IPS-15b (cell line): Measurements from ENCODE around the gene HOXD8.

ENCODE experiments used
- H3K27me3 ChIP-seq: one replicate; pipeline ENCODE4 v1.6.1; 2013; ENCODE audit warnings: low read length; ENCODE audit not compliant: control insufficient read depth, insufficient read depth
- H3K36me3 ChIP-seq: one replicate; pipeline ENCODE4 v1.6.1; 2013; ENCODE audit warnings: low read length; ENCODE audit not compliant: control insufficient read depth, insufficient read depth
- H3K4me1 ChIP-seq: one replicate; pipeline ENCODE4 v1.6.1; 2013; ENCODE audit warnings: mild to moderate bottlenecking, low read length; ENCODE audit not compliant: control insufficient read depth, insufficient read depth
- H3K4me3 ChIP-seq: one replicate; pipeline ENCODE4 v1.5.1; 2013; ENCODE audit warnings: low read depth, low read length
- H3K9ac ChIP-seq: one replicate; pipeline ENCODE4 v1.6.1; 2013; ENCODE audit warnings: low read depth, mild to moderate bottlenecking, low read length
- H3K9me3 ChIP-seq: one replicate; pipeline ENCODE4 v1.6.1; 2013; ENCODE audit warnings: mild to moderate bottlenecking, low read length; ENCODE audit not compliant: control insufficient read depth, insufficient read depth

The HOXD8 gene

GRCh38 chr2:176160251-176160985 lies 30.9 kb downstream of the HOXD8 start:
- no peaks in the 10 kb centered on the region for H3K9me3 ChIP-seq
- H3K4me1 ChIP-seq: peaks cover 4% of the 10 kb centered on the region
- H3K4me3 ChIP-seq: peak overlapping the region; percentile 22
- no peaks in the 10 kb centered on the region for H3K36me3 ChIP-seq
- H3K27me3 ChIP-seq: peaks cover 100% of the 10 kb centered on the region
- H3K9ac ChIP-seq: no peak overlapping the region

- Histone ChIP-seq H3K36me3 (no peaks in the 10 kb centered on the region), H3K27me3 (peaks cover 100% of the 10 kb centered on the region), H3K9me3 (no peaks in the 10 kb centered on the region), H3K4me3 (peak overlapping the region; percentile 12), H3K4me1 (peaks cover 2% of the 10 kb centered on the region), H3K9ac (no peak overlapping the region)
Measured at GRCh38 chr2:176160986-176161824, 31.7 kb downstream of the HOXD8 start.

- Histone ChIP-seq H3K9ac (no peak overlapping the region), H3K9me3 (no peaks in the 10 kb centered on the region)
Measured at GRCh38 chr2:176161825-176162626, 32.5 kb downstream of the HOXD8 start.

GRCh38 chr2:176162911-176163671 lies 33.6 kb downstream of the HOXD8 start:
- H3K9me3 ChIP-seq: no peaks in the 10 kb centered on the region
- peaks cover 2% of the 10 kb centered on the region for H3K4me1 ChIP-seq
- no peak overlapping the region for H3K9ac ChIP-seq
- H3K36me3 ChIP-seq: no peaks in the 10 kb centered on the region
- H3K27me3 ChIP-seq: peaks cover 100% of the 10 kb centered on the region
- H3K4me3 ChIP-seq: peak overlapping the region; percentile 19

More at GRCh38 chr2:176161825-176162626, 32.5 kb downstream of the HOXD8 start:
- no peaks in the 10 kb centered on the region for H3K36me3 ChIP-seq
- peaks cover 2% of the 10 kb centered on the region for H3K4me1 ChIP-seq
- peaks cover 100% of the 10 kb centered on the region for H3K27me3 ChIP-seq
- H3K4me3 ChIP-seq: peak overlapping the region; percentile 12

GRCh38 chr2:176163672-176164056 lies 34.2 kb downstream of the HOXD8 start:
- H3K9me3 ChIP-seq: no peaks in the 10 kb centered on the region
- peak overlapping the region; percentile 19 for H3K4me3 ChIP-seq
- H3K27me3 ChIP-seq: peaks cover 100% of the 10 kb centered on the region
- no peaks in the 10 kb centered on the region for H3K36me3 ChIP-seq
- H3K9ac ChIP-seq: no peak overlapping the region
- peaks cover 2% of the 10 kb centered on the region for H3K4me1 ChIP-seq

GRCh38 chr2:176164201-176164600 lies 34.7 kb downstream of the HOXD8 start:
- Histone ChIP-seq H3K36me3 (no peaks in the 10 kb centered on the region), H3K4me1 (peaks cover 2% of the 10 kb centered on the region), H3K9ac (no peak overlapping the region), H3K27me3 (peaks cover 100% of the 10 kb centered on the region), H3K9me3 (no peaks in the 10 kb centered on the region), H3K4me3 (peak overlapping the region; percentile 18)

GRCh38 chr2:176164611-176165369 lies 35.3 kb downstream of the HOXD8 start:
- Histone ChIP-seq H3K36me3 (no peaks in the 10 kb centered on the region), H3K9ac (no peak overlapping the region), H3K4me1 (peaks cover 2% of the 10 kb centered on the region), H3K9me3 (no peaks in the 10 kb centered on the region), H3K27me3 (peaks cover 100% of the 10 kb centered on the region), H3K4me3 (peak overlapping the region; percentile 18)

GRCh38 chr2:176165370-176166050 lies 36.0 kb downstream of the HOXD8 start:
- Histone ChIP-seq H3K36me3 (no peaks in the 10 kb centered on the region), H3K9ac (no peak overlapping the region), H3K9me3 (no peaks in the 10 kb centered on the region), H3K4me3 (peak overlapping the region; percentile 18), H3K27me3 (peaks cover 100% of the 10 kb centered on the region), H3K4me1 (peaks cover 2% of the 10 kb centered on the region)

GRCh38 chr2:176166272-176166671 lies 36.8 kb downstream of the HOXD8 start:
- H3K27me3 ChIP-seq: peaks cover 100% of the 10 kb centered on the region
- no peak overlapping the region for H3K9ac ChIP-seq
- H3K9me3 ChIP-seq: no peaks in the 10 kb centered on the region
- H3K4me1 ChIP-seq: peaks cover 4% of the 10 kb centered on the region
- no peaks in the 10 kb centered on the region for H3K36me3 ChIP-seq
- H3K4me3 ChIP-seq: no peak overlapping the region

GRCh38 chr2:176167398-176167797 lies 37.9 kb downstream of the HOXD8 start:
- Histone ChIP-seq H3K27me3 (peaks cover 100% of the 10 kb centered on the region), H3K9me3 (no peaks in the 10 kb centered on the region), H3K36me3 (no peaks in the 10 kb centered on the region), H3K4me3 (no peak overlapping the region), H3K4me1 (peaks cover 4% of the 10 kb centered on the region), H3K9ac (no peak overlapping the region)
